ENCODE measurements around the gene PGLYRP1.

PGLYRP1 gene

GRCh38 chr19:46032597-46033025 lies 9.8 kb upstream of the PGLYRP1 start:
- DNase-seq (ENCODE audit: low read depth, low spot score) = no peak

DNA sequence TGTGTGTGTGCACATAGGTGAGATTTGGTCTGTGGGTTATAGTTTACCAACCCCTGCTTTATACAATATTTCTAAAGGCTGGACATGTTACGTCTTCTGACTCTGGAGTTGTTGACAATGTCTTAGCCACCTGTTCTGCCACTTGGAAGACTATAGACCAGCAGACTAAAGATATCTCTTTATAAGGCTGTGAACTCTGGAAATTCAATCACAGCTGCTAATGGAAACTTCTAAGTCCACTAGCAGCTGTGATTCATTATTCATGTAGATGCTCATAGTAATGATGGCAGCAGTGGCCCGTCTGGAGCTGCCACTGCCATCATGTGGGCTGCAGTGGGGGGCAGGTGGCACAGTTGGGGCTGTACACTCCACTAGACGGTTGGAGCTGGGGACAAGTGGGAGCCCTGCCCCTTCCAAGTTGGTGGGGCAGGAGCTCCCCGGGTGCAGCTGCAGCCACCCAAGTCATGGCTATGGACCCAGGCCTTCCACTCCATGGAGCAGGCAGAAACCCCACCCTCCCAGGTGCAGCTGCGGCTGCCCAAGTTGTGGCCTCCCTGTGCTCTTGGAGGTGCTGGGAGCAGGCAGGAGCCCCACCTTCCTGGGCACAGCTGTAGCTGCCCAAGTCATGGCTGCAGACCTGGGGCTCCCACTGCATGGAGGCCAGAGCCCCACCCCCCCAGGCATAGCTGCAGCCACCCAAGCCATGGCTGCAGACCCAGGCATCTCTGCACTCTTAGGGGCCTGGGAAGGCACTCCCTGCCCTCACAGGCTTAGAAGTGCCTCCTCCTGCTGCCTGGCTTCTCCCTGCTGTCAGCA lies 9.1 kb upstream of the PGLYRP1 start:
- DNase-seq (ENCODE audit: low read depth, low spot score) = no peak

GRCh38 chr19:46030812-46031550 lies 8.1 kb upstream of the PGLYRP1 start:
- no peak for DNase-seq (ENCODE audit: low read depth, low spot score)

DNA sequence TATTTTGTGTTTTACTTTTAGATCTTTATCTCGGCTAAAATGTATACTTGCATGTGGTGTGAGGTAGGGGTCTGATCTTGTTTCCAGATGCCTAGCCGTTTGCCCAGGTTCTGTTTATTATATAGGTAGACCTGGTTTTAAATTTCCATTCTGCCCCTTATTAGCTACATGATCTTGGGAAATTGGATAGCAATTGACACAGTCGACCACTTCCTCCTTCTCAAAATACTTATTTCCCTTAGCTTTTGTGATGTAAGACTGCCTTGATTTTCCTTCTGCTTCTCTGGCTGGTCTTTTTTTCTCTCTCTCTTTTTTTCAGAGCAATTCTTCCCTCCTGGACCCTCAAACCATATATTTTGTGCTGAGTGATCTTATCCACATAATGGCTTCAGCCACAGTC lies 3.0 kb upstream of the PGLYRP1 start:
- no peak for DNase-seq (ENCODE audit: low read depth, low spot score)

- no peak for DNase-seq (ENCODE audit: low read depth, low spot score)
Measured at GRCh38 chr19:46023311-46023779, 492 bp upstream of the PGLYRP1 start.

DNA sequence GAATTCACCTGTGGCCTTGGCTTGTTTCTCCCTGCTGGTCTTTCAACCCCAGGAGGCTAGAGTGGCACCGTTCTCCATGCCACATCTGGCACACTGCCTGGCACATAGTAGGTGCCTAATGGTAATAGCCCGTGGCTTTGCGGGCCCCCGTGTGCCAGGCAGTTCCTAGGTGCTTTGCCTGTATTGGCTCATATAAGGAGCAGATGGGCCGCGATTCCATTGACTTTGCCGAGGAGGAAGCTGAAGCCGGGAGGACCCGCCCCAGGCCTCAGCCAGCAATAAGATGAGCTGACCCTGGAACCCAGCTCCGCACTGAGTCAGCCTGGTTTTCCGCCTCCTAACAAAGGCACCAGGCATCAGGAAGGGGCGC lies 807 bp downstream of the PGLYRP1 start:
- DNase-seq (ENCODE audit: low read depth, low spot score) = no peak

DNA sequence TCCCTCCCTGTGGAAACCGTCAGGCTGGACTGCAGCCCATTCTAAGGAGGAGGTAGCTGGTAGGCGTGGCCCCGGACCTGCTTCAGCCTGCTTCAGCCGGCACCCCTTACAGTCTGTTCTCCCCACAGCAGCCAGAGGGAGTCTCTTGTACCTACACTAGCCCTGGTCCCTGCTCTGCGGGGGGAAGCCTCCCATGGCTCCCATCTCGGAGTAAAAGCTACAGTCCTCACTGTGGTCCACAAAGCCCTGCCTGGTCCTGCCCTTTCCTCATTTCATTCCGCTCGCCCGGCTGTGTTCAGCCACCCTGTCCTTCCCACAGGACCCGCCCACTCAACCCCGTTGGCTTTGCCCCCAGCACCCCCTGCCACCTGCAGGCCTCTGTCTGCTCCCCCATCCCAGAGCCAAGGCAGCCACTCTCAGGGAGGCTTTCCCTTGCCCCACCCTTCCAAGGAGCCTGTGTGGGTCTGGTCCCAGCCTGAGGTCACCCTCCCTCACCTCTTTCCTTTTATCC lies 1.3 kb downstream of the PGLYRP1 start:
- DNase-seq (ENCODE audit: low read depth, low spot score) = no peak

DNA sequence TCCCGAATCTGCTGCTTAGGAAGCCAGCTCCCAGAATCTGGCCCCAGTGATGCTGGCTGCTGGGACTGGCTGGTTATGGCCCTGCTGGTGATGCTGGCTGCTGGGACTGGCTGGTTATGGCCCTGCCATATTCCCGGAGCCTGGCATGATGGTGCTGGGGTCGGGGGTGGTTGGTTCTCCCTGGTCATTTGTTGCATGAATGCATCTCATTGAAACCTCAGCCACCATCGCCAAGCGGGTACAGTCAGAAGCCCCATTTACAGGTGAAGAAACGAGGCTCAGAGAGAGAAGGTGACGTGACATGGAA lies 2.1 kb downstream of the PGLYRP1 start:
- DNase-seq (ENCODE audit: low read depth, low spot score) = no peak

DNA sequence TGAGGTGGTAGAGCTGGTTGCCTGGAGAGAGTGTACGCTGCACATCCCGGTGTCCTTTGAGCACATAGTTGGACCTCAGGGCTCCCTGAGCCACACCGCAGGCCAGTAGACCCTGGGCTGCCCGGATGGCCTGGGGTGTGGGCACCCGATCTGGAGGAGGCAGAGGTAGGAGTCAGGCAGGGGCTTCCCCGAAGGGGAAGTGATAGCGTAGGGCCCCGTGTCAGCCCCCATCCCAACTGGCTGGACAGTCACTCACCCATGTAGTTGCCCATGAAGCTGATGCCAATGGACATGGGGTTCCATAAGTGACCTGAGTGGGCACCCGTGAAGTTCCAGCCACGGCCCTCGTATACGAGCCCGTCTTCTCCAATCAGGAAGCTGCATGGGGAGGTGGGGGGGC lies 3.6 kb downstream of the PGLYRP1 start:
- DNase-seq (ENCODE audit: low read depth, low spot score) = no peak

DNA sequence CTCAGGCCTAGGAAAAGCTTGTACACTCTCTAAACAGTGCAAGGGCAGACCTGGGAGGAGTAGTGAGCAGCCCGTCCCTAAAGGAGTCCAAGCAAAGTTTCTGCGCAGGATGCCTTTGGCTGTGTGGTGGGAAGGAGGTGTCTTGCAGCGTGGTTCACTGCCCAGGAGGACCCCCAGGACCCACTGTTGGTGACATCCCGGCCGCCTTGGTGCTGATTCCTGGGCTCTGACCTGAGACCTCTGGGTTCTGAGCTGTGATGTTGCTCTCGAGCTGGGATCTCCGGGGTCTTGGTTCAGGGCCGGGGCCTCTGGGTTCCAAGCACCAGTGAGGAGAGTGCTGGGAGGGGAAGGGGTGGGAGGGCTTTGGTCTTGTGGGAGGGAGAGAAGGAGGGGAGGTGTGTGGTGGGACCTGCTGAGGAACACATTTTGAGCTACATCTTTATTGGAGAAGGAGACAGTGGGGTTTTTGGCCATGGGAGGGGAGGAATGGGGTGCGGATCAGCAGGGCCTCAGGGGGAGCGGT lies 4.1 kb downstream of the PGLYRP1 start:
- no peak for DNase-seq (ENCODE audit: low read depth, low spot score)

DNA sequence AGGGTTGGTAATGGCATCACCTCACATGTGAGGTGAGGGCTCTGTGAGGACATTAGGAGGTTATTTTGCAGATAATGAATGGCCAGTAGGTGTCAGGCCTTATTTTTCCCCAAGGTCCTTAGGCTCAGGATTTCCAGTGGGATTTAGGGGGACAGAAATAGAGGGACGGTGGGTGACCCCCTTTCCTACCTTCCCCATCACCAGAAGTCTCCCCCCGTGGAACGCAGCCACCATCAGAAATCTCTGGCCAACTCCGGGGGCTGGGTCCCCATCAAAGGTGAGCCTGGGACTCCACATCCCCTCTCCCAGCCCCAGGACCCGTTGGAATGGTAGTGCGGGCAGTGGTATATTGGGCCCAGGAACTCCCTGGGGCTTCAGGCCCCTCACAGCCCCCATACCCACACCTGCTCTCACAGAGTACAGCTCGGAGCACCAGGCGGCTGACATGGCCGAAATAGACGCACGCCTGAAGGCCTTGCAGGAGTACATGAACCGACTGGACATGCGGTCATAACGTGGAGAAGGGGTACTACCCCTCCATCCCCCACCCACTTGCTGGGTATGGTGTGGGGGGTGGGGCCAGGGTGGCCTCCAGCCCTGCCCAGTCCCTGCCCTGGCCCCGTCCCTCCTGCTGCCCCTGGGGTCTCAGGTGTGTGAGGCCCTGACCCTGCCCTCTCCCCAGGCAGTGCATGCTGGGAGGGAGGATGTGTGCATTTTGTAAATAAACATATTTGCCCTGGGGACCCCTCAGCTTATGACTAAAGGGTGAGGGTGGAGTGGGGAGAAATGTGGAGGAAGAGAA lies 4.8 kb downstream of the PGLYRP1 start:
- no peak for DNase-seq (ENCODE audit: low read depth, low spot score)

DNA sequence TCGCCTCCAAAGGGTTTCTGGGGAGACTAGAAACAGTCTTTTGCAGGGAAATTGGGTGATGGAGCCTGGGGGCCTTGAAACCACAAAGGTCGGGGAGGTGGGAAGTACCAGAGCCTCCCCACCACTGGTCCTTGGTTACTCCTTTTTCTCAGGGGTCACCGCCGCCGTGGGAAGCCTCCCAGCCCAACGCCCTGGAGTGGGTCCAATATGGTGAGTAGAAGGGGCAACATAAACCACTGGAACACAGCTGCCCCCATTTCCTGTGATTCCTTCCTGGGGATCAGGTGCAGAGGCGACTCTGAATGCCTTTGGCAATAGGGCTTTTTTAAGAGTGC lies 5.8 kb downstream of the PGLYRP1 start:
- DNase-seq (ENCODE audit: low read depth, low spot score) = no peak

DNA sequence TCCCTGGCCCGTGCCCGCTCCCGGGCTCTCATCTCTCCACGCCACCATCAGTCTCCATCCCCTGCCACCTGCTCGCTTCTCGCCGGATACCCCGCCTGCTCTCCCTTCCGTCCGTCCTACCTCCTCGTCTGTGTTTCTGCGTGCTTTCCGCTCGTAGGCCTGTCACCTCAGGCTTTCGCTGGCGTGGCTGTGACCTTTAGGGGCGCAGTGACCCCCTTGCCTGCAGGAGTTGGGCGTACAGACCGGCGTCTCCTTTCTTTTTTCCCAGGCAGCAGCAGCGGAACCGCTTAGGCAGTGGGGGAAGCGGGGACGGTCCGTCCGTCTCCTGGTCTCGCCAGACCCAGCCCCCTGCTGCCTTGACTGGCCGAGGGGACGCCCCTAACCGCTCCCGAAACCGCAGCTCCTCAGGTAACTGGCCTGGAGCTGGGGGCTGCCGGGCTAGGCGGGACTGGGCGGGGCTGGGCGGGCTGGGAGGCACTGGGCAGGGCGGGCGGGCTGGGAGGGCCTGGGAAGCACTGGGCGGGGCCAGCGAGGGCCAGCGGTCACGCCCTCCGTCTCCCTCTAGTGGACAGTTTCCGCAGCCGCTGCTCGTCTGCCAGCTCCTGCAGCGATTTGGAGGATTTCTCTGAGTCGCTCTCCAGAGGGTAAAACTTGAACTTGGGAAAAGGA lies 6.3 kb downstream of the PGLYRP1 start:
- peak; percentile 65 for DNase-seq (ENCODE audit: low read depth, low spot score)

DNA sequence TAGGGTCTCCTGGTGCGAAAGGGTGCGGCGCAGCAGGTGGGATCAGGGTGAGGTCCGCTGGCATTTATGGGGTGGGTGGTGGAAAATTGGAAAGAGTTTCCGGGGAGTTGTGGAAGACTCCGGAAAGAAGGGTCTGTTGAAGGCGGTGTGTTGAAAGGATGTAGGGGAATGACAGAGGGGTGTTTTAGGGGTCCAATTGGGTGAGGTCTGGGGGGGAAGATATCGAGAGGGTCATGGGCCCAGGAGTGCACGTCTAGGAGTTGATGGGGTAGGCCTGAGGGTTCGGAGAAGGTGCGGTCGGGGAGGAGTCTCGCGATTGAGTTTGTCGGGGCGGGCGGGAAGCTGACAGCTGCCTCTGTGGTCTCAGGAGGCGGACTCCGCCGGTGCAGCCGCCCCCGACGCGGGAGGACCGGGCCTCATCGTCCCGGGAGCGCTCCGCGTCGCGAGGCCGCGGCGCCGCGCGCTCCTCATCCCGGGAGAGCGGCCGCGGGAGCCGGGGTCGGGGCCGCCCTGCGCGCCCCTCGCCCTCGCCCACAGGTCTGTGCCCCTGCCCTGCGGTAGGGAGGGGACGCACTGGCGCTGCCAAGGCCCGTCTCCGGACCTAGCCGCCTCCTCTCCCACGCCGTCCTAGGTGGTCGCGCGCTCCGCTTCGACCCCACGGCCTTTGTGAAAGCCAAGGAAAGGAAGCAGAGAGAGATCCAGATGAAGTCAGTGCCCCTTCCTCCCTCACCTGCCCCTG lies 7.0 kb downstream of the PGLYRP1 start:
- DNase-seq (ENCODE audit: low read depth, low spot score) = no peak

DNA sequence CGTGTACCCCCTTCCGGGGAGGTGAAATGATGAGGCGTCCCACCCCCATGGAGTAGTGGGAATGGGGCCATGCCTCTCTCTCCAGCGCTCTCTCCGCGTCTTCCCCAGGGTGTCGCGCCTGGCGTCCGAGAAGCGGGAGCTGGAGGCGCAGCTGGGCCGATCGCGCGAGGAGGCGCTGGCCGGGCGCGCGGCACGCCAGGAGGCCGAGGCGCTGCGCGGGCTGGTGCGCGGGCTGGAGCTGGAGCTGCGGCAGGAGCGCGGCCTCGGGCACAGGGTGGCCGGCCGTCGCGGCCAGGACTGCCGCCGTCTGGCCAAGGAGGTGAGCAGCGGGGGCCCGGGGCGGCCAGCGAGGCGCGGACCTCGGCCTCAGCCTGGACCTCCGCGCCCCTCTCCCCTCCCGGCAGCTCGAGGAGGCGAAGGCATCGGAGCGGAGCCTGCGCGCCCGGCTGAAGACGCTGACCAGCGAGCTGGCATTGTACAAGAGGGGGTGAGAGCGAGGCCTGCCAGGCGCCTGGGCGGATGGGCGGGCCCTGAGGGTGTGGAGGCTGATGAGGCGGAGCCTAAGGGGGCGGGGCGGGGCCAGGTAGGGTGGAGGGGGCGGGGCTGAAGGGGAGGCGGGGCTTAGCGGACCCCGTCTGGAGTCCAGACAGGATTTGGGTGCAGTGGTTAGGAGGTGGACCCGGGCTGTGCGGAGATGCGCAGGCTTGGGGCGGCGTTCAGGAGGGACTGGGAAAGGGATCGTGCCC lies 7.7 kb downstream of the PGLYRP1 start:
- DNase-seq (ENCODE audit: low read depth, low spot score) = peak; percentile 29

GRCh38 chr19:46014534-46014933 lies 8.3 kb downstream of the PGLYRP1 start:
- no peak for DNase-seq (ENCODE audit: low read depth, low spot score)

DNA sequence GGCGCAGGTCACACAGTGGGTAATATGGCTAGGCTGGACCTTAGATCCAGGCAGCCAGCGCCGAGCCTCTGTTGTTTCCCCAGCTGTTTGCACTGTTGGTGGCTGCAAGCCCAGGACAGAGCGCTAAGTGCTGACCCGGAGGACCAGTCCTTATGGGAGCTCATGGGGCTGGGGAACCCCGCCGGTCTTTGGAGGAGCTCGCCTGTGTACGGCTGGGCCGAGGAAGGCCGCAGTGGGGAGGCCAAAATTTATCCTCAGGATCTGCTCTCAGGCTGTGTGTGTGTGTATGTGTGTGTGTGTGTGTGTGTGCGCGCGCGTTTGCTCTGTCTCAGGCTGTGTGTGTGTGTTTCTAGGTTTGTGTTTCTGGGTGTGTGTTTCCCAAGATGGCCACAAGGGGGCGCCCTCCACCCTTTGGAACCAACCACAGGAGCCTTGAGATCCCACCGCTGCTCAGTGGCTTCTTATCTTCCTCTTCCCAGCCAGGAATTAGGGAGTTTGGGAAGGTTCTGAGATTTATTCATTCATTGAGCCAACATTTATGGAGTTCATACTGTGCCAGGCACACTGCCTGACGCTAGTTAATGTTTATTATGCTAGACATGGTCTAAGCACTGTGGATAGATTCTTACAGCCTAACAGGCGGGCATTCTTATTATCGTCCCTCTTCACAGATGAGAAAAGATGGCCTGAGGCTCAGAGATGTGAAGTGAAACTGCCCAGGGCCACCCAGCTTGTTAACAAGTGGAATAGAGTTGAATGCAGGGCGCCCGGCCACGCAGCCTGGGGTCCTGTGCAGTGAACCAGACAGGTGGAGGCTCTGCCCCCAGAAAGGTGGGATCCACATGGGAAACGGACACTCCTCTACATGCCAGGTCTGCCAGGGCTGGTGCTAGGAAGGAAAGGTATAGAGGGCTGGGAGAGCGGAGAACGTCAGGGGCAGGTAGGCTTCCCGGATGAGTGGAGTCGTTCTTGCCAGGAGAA lies 13.0 kb downstream of the PGLYRP1 start:
- DNase-seq (ENCODE audit: low read depth, low spot score) = peak; percentile 47

DNA sequence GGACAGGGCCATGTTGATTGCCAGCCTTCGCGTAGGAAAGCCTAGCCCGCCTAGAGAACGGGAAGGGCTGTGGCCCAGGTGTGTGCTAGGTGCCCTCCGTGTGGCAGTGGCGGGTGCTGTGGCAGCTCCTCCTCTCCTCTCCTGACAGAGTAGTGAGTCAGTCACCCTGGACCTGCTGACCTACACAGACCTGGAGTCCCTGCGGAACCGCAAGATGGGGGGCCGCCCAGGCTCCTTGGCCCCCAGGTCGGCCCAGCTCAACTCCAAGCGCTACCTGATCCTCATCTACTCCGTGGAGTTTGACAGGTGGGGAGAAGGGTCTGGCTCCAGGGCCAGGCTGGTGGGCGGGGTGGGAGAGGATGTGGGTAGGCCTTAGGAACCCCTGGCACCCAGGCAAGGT lies 16.4 kb downstream of the PGLYRP1 start:
- no peak for DNase-seq (ENCODE audit: low read depth, low spot score)

Measured in activated CD4-positive, CD25-positive, alpha-beta regulatory T cell treated with anti-CD3 and anti-CD28 coated beads, Interleukin-2, amount 50 U/mL, for 16 hours (primary cell).